Natural killer cell (primary cell): Measurements from ENCODE around the gene GPR78. TPM values are rescaled to one million over a fixed set of nuclear protein-coding genes. Genes with fewer than 3 reads are reported as not detected.

Experiments used
- ATAC-seq, 3 donors: fragments of 150-1000 bp in 2 of 3; fragments of 200-7000 bp in 1 of 3; cut with Tn5 transposase; 1 replicate in 1 of 3; 2 replicates in 2 of 3; pipeline ENCODE4 v1.10.0; 2021; ENCODE audit warnings: mild to moderate bottlenecking in 2 of 3, moderate library complexity in 2 of 3
- DNase-seq, 2 donors: peaks; one replicate each; pipeline versions ENCODE4 v3.0.0 to v3.0.0-alpha.2; 2013 to 2021; ENCODE audit warnings: mixed read lengths in 1 of 2
- H3K27ac ChIP-seq: one replicate; pipeline ENCODE4 v1.5.1; 2013; ENCODE audit warnings: mild to moderate bottlenecking, low read length
- H3K27me3 ChIP-seq: one replicate; pipeline ENCODE4 v1.6.1; 2013; ENCODE audit warnings: low read length; ENCODE audit not compliant: control insufficient read depth, insufficient read depth
- H3K36me3 ChIP-seq: one replicate; pipeline ENCODE4 v1.6.1; 2013; ENCODE audit warnings: low read length; ENCODE audit not compliant: control insufficient read depth, insufficient read depth
- H3K4me1 ChIP-seq: one replicate; pipeline ENCODE4 v1.6.1; 2013; ENCODE audit warnings: low read length; ENCODE audit not compliant: control insufficient read depth, insufficient read depth
- H3K4me3 ChIP-seq: one replicate; pipeline ENCODE4 v1.5.1; 2013; ENCODE audit warnings: low read length
- H3K9me3 ChIP-seq: one replicate; pipeline ENCODE4 v1.6.1; 2013; ENCODE audit warnings: low read length; ENCODE audit not compliant: control insufficient read depth, insufficient read depth
- H3K27ac Mint-ChIP-seq, 2 donors: one replicate each; pipeline ENCODE4 v1.8.0; 2022; ENCODE audit warnings: mild to moderate bottlenecking in 2 of 2, mixed read lengths in 2 of 2, moderate library complexity in 1 of 2
- H3K27me3 Mint-ChIP-seq, 2 donors: one replicate each; pipeline ENCODE4 v1.8.0; 2022; ENCODE audit warnings: low read depth in 2 of 2, mixed read lengths in 2 of 2
- H3K36me3 Mint-ChIP-seq: one replicate; pipeline ENCODE4 v1.8.0; 2022; ENCODE audit warnings: mixed read lengths
- H3K4me1 Mint-ChIP-seq, 2 donors: one replicate each; pipeline ENCODE4 v1.8.0; 2022; ENCODE audit warnings: mixed read lengths in 2 of 2
- H3K4me3 Mint-ChIP-seq: one replicate; pipeline ENCODE4 v1.8.0; 2022; ENCODE audit warnings: mild to moderate bottlenecking, moderate library complexity, mixed read lengths
- H3K9me3 Mint-ChIP-seq, 2 donors: one replicate each; pipeline ENCODE4 v1.8.0; 2022; ENCODE audit warnings: mixed read lengths in 2 of 2
- CTCF ChIP-seq: fragments of 200-600 bp; IDR thresholded peaks from one replicate; pipeline ENCODE4 v1.8.0; 2022; ENCODE audit warnings: antibody characterized with exemption
- WGBS: methylation state at CpG from one replicate; pipeline ENCODE4 v1.1.7; 2013; ENCODE audit warnings: missing lambda C conversion rate; ENCODE audit not compliant: insufficient coverage; 5-methylcytosine and 5-hydroxymethylcytosine counted together
- intact Hi-C: fragments of 100-400 bp; cut with micrococcal nuclease; formaldehyde crosslinking; loops from one replicate; pipeline ENCODE4 v1.14.2; 2022
- total RNA-seq, 4 donors: library from RNA; stranded (reverse); fragments of 120-200 nt in 1 of 4; gene quantifications; one replicate each; pipeline versions ENCODE4 v1.2.3 to v1.2.4, GENCODE V29; 2013 to 2022

Gene GPR78
- total RNA-seq, 3 donors from 2014 or later (not counting 1 experiment from before 2014, with no cell fraction given), result not detected

- Mint-ChIP-seq H3K4me3 (no peak overlapping the region), H3K27ac (no peak overlapping the region)
- H3K4me3 ChIP-seq, result no peak overlapping the region
Measured at GRCh38 chr4:8614365-8615193, 34.4 kb downstream of the GPR78 start.

DNA sequence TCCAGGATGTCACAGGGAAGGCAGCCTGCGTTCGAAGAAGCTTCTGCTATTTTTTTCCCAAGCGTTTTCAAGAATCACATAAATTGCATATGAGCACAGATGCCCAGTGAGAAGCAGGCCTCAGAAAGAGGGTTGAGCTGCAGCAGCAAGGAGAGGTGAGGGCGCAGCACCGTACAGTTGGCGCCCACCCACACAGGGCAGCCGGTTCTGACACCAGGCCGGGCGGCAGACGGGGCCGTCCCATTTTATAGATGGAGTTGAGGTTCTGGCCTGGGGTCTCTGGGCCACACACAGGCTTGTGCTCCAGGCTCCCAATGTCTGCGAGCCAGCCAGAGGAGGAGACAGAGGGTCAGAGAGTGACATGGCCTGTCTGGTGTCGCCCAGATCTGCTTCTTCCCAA, 35.2 kb downstream of the GPR78 start:
- H3K4me3 Mint-ChIP-seq, result no peak overlapping the region
- intact Hi-C loops, result no loop called here
- no peaks in the 10 kb centered on the region for H3K9me3 ChIP-seq
- no peak for DNase-seq
- no peaks in the 10 kb centered on the region for H3K27me3 ChIP-seq
- no peak for ATAC-seq
- no peaks in the 10 kb centered on the region for H3K9me3 Mint-ChIP-seq
- H3K36me3 Mint-ChIP-seq, result no peaks in the 10 kb centered on the region
- no peak overlapping the region for H3K27ac ChIP-seq
- no peaks in the 10 kb centered on the region for H3K4me1 ChIP-seq
- TF ChIP-seq CTCF, result no peak
- H3K4me3 ChIP-seq, result no peak overlapping the region
- H3K27me3 Mint-ChIP-seq, result no peaks in the 10 kb centered on the region
- 92% methylated on average over 13 of the region's 13 CpGs for WGBS
- H3K4me1 Mint-ChIP-seq, result peaks cover 0 to 8% of the 10 kb centered on the region in 2 donors
- no peaks in the 10 kb centered on the region for H3K36me3 ChIP-seq
- H3K27ac Mint-ChIP-seq, result no peak overlapping the region

More at GRCh38 chr4:8614365-8615193, 34.4 kb downstream of the GPR78 start:
- TF ChIP-seq CTCF, result no peak
- 55% methylated on average over 22 of the region's 22 CpGs for WGBS
- no peaks in the 10 kb centered on the region for H3K9me3 ChIP-seq
- no peaks in the 10 kb centered on the region for H3K4me1 ChIP-seq
- Mint-ChIP-seq H3K4me1 (peaks cover 0 to 8% of the 10 kb centered on the region in 2 donors), H3K9me3 (no peaks in the 10 kb centered on the region), H3K27me3 (no peaks in the 10 kb centered on the region), H3K36me3 (no peaks in the 10 kb centered on the region)
- H3K27me3 ChIP-seq, result no peaks in the 10 kb centered on the region
- H3K36me3 ChIP-seq, result no peaks in the 10 kb centered on the region
- no peak for DNase-seq
- intact Hi-C loops, result no loop called here
- H3K27ac ChIP-seq, result no peak overlapping the region
- no peak for ATAC-seq

- H3K4me1 Mint-ChIP-seq, result peaks cover 0 to 8% of the 10 kb centered on the region in 2 donors
- Histone ChIP-seq H3K4me1 (no peaks in the 10 kb centered on the region), H3K36me3 (no peaks in the 10 kb centered on the region), H3K27me3 (no peaks in the 10 kb centered on the region), H3K27ac (no peak overlapping the region), H3K9me3 (no peaks in the 10 kb centered on the region), H3K4me3 (no peak overlapping the region)
- H3K9me3 Mint-ChIP-seq, result no peaks in the 10 kb centered on the region
- DNase-seq (no peak), ATAC-seq (no peak)
- TF ChIP-seq CTCF, result no peak
- intact Hi-C loops, result no loop called here
- H3K27me3 Mint-ChIP-seq, result no peaks in the 10 kb centered on the region
- WGBS, result 80% methylated on average over 26 of the region's 26 CpGs
- no peak overlapping the region for H3K27ac Mint-ChIP-seq
- no peak overlapping the region for H3K4me3 Mint-ChIP-seq
- no peaks in the 10 kb centered on the region for H3K36me3 Mint-ChIP-seq
Measured at GRCh38 chr4:8615921-8616787, 36.0 kb downstream of the GPR78 start.
